GM21367 (cell line): ENCODE results near the gene SLC17A5.
"Not testable (repeated sequence)": the region's sequence is repeated elsewhere in the genome, so short reads cannot be mapped to it uniquely, and the experiment has no call there.

ENCODE experiments used
- ATAC-seq: cut with Tn5 transposase; IDR thresholded peaks from one replicate; pipeline ENCODE4 v1.9.1; 2021; ENCODE audit not compliant: unreplicated experiment

The SLC17A5 gene

GRCh38 chr6:73618082-73618481, 35.7 kb downstream of the SLC17A5 start:
- ATAC-seq = not testable (repeated sequence)

- no peak for ATAC-seq
Observed at GRCh38 chr6:73614802-73615201, 39.0 kb downstream of the SLC17A5 start.

DNA sequence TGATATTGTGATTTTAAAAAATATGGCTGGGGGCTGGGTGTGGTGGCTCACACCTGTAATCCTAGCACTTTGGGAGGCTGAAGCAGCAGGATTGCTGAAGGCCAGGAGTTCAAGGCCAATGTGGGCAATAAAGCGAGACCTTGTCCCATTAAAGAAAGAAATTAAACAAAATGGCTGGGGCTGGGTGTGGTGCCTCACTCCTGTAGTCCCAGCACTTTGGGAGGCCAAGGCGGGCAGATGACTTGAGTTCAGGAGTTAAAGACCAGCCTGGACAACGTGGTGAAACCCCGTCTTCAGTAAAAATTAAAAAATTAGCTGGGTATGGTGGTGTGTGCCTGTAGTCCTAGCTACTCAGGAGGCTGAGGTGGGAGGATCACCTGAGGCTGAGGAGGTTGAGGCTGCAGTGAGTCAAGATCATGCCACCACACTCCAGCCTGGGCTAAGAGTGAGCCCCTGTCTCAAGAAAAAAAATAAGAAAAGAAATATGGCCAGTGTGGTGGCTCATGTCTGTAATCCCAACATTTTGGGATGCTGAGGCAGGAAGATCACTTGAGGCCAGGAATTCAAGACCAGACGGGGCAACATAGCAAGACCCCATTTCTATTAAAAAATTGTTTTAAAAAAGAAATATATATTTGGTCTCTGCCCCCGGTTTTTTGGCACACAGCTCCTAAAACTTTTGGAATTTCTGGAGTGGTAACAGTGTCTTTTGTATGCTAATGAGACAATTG, 39.8 kb downstream of the SLC17A5 start:
- ATAC-seq = no peak

DNA sequence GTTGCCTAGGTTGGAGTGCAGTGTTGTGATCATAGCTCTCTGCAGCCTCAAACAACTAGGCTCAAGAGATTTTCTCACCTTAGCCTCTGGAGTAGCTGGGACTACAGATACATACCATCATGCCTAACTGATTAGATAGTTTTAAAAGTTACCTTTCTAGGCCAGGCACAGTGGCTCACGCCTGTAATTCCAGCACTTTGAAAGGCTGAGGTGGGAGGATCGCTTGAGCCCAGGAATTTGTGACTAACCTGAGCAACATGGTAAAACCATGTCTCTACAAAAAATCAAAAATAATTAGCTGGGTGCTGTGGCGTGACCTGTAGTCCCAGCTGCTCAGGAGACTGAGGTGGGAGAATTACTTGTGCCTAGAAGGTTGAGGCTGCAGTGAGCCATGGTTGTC, 41.2 kb downstream of the SLC17A5 start:
- ATAC-seq = no peak

DNA sequence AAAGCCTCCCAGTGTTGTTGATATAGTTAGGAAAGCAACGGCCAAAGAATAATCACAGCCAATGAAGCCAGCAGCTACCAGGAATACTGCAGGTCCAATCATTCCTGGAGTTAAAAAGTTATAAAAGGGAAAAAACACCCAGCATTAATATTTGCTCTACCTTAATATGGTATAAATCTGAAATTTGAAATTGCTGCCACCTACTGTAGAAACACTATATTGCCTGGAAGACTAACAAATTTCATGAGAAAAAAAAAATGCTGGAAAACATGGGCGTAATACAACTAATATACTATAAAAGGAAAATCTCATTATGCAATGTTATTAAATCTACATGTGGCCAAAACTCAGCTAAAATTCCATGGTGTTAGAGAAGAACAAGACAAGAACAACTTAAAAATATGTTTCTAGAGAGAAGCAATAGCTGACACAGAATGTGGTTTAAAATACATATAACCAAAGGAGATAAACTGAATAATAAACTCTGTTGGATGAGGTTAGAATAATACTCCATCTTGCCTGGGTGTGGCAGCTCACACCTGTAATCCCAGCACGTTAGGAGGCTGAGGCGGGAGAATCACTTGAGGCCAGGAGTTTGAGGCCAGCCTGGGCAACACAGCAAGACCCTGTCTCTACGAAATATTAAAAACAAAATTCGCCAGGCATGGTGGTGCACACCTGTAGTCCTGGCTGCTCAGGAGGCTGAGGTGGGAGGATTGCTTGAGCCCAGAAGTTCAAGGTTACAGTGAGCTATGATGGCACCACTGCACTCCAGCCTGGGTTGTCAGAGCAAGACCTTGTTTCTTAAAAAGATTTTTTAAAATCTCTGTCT, 43.1 kb downstream of the SLC17A5 start:
- ATAC-seq = no peak

GRCh38 chr6:73608761-73609160, 45.0 kb downstream of the SLC17A5 start:
- ATAC-seq = no peak

GRCh38 chr6:73606428-73606827, 47.4 kb downstream of the SLC17A5 start:
- no peak for ATAC-seq

DNA sequence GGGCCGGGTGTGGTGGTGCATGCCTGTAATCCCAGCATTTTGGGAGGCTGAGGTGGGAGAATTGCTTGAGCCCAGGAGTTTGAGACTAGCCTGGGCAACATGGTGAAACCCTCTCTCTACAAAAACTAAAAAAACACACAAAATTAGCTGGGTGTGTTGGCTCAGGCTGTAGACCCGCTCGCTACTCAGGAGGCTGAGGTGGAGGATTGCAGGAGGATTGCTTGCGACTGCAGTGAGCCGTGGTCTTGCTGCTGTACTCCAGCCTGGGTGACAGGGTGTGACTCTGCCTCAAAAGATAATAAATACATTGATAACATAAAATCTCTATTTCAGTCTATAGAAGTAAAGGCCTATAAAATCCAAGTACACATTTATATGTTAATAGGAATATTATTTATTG, 49.3 kb downstream of the SLC17A5 start:
- no peak for ATAC-seq

GRCh38 chr6:73604020-73604419, 49.8 kb downstream of the SLC17A5 start:
- no peak for ATAC-seq

- peak; percentile 4 for ATAC-seq
Observed at GRCh38 chr6:73586416-73586974, 67.3 kb downstream of the SLC17A5 start.

DNA sequence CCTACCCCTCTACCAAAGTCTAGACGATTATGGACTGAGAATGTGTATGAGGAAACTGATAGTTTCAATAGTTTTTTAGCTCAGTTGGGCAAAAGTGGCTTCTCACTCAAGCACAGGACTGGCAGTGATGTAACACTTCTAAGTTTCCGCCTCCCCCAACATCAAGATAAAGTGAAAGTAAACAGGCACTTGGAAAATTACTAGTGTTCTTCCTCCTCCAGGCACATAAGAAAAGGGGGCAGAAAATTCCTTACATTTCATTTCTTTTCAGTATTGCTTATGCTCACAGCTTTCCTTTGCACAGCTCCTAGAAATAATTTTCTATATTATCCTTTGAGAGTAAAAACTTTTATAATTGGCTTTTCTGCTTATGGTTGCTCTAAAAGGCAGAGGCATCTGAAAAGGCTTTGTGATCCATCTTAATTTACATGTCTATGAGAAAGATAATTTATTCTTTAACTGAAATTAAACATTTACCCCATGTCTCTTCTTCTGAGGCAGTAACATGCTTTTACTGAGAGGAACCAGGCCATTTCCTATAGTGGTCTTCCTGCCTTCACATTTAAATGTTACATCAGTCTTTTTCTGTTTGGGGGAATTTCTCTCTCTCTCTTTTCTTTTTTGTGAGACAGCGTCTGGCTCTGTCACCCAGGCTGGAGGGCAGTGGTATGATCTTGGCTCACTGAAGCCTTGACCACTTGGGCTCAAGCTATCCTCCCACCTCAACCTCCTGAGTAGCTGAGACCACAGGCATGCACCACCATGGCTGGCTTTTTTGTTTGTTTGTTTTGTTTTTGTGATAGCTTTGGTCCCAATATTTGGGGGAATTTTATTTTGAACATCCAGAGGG, 68.0 kb downstream of the SLC17A5 start:
- peak; percentile 76 for ATAC-seq

DNA sequence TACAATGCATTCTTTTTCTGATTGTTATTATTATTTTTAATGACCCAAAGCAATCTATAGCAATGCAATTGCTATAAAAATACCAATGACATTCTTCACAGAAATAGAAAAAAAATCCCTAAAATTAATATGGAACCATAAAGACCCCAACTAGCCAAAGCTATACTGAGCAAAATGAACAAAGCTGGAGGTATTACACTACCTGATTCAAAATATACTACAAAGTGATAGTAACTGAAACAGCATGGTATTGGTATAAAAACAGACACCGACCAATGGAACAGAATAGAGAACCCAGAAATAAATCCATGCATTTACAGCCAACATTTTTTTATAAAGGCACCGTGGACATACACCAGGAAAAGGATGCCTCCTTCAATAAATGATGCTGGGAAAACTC, 72.5 kb downstream of the SLC17A5 start:
- ATAC-seq = no peak

DNA sequence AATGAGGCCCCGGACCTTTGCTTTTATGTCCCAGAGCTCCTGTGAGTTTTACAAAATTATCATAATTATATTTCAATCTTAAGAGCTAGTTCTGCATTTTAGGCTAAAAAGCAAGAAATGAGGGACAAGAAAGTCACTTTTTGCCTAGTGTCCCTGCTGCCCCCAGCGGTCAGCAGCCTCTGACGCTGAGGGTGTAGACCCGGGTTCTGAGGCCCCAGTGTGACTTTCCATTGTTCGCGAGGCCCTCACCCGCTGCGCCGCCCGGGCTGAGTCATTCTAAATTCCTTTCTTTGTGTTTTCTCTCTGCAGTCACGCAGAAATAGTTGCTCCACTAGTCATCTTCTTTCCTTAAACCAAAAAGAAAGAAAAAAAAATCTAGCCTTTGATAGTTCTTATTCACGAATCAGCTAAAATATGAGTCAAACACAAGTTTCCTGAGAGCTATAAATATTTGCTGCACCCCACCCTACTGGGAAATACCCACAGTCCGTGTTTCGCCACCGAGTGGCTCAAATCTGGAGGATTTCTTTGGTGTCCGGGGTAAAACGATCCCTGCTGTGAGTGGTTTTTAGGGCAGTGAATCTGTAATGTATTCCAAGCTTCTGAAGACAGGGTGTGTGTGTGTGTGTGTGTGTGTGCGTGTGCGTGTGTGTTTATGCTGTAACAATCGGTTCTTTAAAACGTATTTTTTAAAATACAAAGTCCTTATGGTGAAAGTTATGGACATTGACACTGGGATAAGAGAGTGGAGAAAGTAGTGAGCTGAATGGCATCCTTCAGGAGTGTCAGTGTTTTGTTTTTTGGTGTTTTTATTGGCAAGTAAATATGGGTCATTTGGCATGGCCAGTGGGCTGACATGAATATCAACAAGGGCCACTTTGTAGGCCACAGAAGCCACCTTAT, 73.3 kb downstream of the SLC17A5 start:
- ATAC-seq = peak; percentile 71

DNA sequence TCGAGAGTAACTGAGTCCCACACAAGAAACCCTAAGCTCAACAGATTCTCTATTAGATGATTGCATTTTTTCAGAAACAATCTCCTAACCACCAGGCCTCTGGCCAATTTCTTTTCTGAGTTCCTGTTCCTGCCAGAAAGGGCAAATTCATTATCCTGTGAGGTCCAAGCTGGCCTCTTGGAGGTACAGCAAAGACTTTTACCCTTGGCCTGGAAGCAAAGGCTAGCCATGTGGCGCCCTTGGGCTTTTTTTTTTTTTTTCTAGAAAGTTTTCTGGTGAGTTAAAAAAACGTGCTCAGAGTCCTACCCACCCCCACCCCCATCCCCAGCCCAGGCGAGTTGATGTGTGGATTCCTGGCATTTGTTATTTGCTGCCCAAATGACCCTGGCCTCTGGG, 73.9 kb downstream of the SLC17A5 start:
- peak; percentile 24 for ATAC-seq

DNA sequence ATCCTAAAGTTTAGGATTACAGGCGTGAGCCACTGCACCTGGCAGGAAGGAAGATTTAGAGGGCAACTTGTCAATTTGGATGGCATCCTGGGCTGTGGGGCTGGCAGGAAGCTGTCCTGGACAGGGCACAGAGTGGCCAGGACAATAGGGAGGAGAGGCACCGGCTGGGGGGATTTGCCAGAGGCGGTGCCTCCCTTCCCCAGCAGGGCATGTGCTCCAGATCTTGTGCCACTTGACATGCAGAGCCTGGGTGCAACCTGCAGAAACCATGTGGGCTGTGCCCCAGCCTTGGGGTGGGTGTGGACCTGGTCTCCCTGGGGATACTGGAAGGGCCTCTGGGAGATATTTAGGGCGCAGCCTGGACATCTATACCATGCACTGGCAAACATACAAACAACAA, 74.4 kb downstream of the SLC17A5 start:
- no peak for ATAC-seq

- no peak for ATAC-seq
Observed at GRCh38 chr6:73577676-73578075, 76.1 kb downstream of the SLC17A5 start.

- ATAC-seq = not testable (repeated sequence)
Observed at GRCh38 chr6:73572531-73572930, 81.3 kb downstream of the SLC17A5 start.

- not testable (repeated sequence) for ATAC-seq
Observed at GRCh38 chr6:73571218-73572181, 82.3 kb downstream of the SLC17A5 start.

GRCh38 chr6:73569121-73569520, 84.7 kb downstream of the SLC17A5 start:
- ATAC-seq = no peak
